Stomach smooth muscle (tissue), 2 donors: ENCODE data around the gene CHKB.
"Not testable (repeated sequence)": the region's sequence is repeated elsewhere in the genome, so short reads cannot be mapped to it uniquely, and the experiment has no call there.

ENCODE experiments used
- H3K27ac ChIP-seq: one replicate; pipeline ENCODE4 v1.7.0; 2013; ENCODE audit warnings: mild to moderate bottlenecking, low read length, inconsistent platforms
- H3K27me3 ChIP-seq, 2 donors: one replicate each; pipeline ENCODE4 v1.7.0; 2013; ENCODE audit warnings: low read length in 2 of 2; ENCODE audit not compliant: insufficient read depth in 2 of 2, control insufficient read depth in 1 of 2
- H3K36me3 ChIP-seq, 2 donors: one replicate each; pipeline ENCODE4 v1.7.0; 2013; ENCODE audit warnings: low read length in 2 of 2; ENCODE audit not compliant: control insufficient read depth in 2 of 2, insufficient read depth in 2 of 2
- H3K4me1 ChIP-seq: one replicate; pipeline ENCODE4 v1.7.0; 2013; ENCODE audit warnings: low read length; ENCODE audit not compliant: control insufficient read depth, insufficient read depth
- H3K4me3 ChIP-seq, 2 donors: one replicate each; pipeline ENCODE4 v1.7.0; 2013; ENCODE audit warnings: low read length in 2 of 2
- H3K9ac ChIP-seq, 2 donors: one replicate each; pipeline ENCODE4 v1.7.0; 2013; ENCODE audit warnings: low read length in 2 of 2, mild to moderate bottlenecking in 1 of 2
- H3K9me3 ChIP-seq, 2 donors: one replicate each; pipeline ENCODE4 v1.7.0; 2013; ENCODE audit warnings: low read length in 2 of 2; ENCODE audit not compliant: control insufficient read depth in 2 of 2
- donor health status: healthy.
- donor health status: Pancreatic carcinoma.

Gene CHKB

DNA sequence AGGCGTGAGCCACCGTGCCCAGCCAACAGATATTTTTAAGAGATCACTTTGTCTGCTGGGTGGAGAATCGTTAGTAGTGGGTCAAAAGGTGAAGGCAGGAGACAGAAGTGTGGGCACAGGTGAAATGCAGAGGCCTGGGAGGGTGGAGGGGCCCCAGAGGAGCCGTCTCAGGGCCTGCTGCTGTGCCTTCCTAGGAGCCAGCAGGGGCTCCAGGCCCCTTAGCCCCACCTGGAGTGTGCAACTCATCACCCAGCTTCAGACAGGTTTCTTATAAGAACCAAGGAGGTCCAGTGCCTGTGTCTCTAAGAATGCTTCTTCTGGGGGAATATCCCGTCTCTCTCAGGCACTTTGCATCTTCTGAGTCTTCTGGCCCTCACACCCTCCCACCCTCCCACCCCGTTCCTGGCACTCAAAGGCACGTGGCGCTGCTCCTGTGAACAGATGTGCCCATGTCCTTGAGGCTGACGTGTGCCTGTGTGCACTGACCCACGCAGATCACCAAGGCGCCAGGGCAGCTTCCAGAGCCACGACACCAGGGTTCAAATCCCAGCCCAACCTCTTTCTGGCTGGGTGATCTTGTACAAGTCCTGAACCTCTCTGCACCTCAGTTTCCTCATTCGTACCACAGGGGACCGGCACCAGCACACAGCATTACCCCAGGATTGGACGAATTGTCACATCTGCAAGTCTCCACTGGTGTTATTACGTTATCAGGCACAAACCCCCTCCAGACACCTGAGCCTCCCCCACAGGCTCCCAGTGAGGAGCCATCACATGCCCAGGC, 41.9 kb upstream of the CHKB start:
- no peaks in the 10 kb centered on the region for H3K9me3 ChIP-seq
- H3K36me3 ChIP-seq, result no peaks in the 10 kb centered on the region
- H3K9ac ChIP-seq, result no peak overlapping the region
- H3K4me1 ChIP-seq, result peaks cover 20% of the 10 kb centered on the region
- H3K4me3 ChIP-seq, result no peak overlapping the region
- H3K27me3 ChIP-seq, result peaks cover 14 to 22% of the 10 kb centered on the region in 2 donors
- no peak overlapping the region for H3K27ac ChIP-seq

DNA sequence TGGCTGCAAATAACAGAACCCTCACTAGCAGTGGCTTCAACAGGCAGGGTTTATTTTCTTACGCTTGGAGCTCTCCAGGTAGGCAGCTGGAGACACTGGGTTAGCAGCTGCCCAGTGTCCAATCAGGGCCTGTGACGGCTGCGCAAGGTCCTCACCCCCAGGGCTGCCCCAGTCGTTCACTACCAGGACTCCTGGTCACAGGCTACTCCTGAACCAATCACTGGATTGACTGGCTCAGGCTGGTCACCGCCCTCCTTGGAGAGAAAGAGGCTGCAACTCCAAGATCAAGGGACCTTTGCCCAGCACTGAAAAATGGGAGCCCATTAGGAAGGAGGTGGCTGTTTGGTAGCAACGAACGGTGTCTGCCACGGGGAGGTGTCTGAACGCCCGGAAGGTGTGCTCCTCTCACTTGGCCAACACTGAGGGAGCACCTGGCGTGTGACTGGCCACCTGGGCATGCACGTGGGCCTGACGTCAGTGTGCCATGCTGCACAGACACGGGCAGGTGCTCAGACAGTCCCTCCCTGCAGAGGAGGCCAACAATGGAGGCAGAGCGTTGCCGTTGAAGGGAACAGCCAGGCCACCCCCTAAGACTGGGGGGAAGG, 40.2 kb upstream of the CHKB start:
- H3K4me3 ChIP-seq, result no peak overlapping the region
- H3K4me1 ChIP-seq, result peaks cover 11% of the 10 kb centered on the region
- H3K9me3 ChIP-seq, result no peaks in the 10 kb centered on the region
- H3K27ac ChIP-seq, result no peak overlapping the region
- no peaks in the 10 kb centered on the region for H3K36me3 ChIP-seq
- H3K27me3 ChIP-seq, result peaks cover 15 to 22% of the 10 kb centered on the region in 2 donors
- H3K9ac ChIP-seq, result peak overlapping the region in 1 of 2 donors; percentile 21

DNA sequence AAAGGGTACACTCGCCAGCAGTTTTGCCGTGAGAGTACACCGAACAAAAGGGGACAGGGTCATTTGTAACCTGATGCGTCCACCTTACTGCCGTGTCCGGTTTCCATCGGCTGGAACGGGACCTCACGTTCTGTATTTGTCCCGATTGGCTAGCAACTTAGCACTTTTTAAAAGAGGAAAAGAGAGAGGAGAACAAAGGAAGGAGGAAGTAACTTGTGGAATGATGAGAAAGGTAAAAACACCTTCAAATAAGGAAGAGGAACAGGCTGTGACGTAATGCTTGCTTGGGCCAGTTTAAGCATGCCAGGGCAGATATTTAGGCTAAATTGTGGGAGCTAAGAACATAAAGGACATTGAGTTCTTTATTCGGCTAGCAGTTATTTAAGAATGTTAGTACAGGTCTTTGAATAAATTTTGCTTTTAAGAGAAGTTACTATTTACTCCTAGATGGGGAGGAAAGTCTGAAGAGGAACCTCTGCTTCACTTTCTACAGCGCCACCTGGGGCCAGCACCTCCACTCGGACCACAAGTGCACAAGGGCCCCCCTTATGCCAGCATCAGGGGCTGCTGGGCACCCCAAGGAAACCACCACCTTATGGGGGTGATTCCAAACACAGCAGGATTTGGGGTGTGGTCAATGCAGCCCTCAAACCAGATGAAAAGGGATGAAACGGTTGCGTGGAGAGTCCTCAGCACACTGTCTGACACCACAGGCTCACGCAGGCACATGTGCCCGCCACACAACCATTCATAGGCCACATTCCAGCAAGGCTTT, 39.5 kb upstream of the CHKB start:
- no peaks in the 10 kb centered on the region for H3K36me3 ChIP-seq
- no peak overlapping the region for H3K27ac ChIP-seq
- H3K9ac ChIP-seq, result peak overlapping the region in 1 of 2 donors; percentile 21
- H3K4me3 ChIP-seq, result no peak overlapping the region
- H3K27me3 ChIP-seq, result peaks cover 15 to 22% of the 10 kb centered on the region in 2 donors
- peaks cover 7% of the 10 kb centered on the region for H3K4me1 ChIP-seq
- H3K9me3 ChIP-seq, result no peaks in the 10 kb centered on the region

DNA sequence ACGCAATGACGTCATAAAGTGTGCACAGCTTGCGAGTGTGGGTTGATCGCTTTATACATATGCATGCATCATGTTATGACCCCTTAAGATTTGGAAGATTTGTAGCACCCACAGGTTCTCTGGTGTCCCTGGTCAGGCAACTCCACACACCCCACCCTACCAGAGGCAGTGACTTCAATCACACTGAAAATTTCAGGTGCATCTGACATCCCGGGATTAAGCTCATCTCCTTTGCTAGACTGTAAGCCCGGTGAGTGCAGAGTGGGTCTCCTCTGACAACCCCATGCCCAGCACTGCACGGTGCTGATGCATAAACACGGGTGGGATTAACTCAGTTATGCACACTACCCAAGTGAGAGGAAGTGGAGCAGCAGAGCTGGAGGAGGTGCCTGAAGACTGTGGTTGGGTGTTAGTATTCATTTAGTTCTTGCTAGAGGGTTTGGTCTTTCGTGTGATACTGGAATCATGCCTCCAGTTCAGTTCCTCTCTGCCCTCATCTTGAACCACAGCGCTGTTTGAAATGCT, 38.8 kb upstream of the CHKB start:
- H3K27me3 ChIP-seq, result peaks cover 15 to 22% of the 10 kb centered on the region in 2 donors
- no peaks in the 10 kb centered on the region for H3K36me3 ChIP-seq
- H3K9ac ChIP-seq, result no peak overlapping the region
- H3K4me1 ChIP-seq, result peaks cover 7% of the 10 kb centered on the region
- H3K4me3 ChIP-seq, result no peak overlapping the region
- no peak overlapping the region for H3K27ac ChIP-seq
- H3K9me3 ChIP-seq, result no peaks in the 10 kb centered on the region

DNA sequence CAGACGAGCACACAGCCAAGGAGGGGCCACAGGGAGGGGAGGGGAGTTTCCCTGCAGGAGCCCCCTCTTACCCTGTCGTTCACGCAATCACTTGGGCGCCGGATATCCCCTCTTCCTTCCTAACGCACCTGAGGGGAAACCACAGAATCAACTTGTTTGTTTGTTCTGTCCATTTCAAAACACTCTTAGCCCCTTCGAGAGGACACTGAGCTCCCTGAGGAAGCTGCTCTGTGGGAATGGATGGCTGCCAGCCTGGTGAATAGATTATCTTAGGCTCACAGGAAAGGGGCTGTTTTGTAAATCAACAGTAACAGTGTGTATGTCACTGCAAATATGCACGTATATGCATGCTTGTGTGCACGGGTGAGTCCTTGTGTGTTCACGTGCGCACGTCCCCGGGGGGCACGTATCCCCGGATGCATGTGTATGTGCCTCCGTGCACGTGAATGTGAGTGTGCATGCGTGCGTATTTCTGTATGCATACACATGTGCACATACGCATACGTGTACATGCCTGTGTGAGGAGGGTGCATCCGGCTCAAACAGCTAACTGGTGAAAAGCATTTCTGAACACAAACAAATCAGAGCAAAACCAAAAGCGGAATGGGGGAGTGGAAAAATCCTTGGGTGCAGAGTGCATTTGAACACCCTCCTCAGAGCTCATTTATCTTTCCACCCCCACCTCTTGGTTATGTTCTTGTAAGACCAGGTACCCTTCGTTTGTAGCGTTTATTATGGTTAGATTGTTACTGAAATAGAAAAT, 38.1 kb upstream of the CHKB start:
- H3K4me3 ChIP-seq, result peak overlapping the region; percentile 14 to 29
- no peaks in the 10 kb centered on the region for H3K9me3 ChIP-seq
- H3K27ac ChIP-seq, result no peak overlapping the region
- no peak overlapping the region for H3K9ac ChIP-seq
- H3K4me1 ChIP-seq, result peaks cover 7% of the 10 kb centered on the region
- H3K27me3 ChIP-seq, result peaks cover 15 to 22% of the 10 kb centered on the region in 2 donors
- H3K36me3 ChIP-seq, result no peaks in the 10 kb centered on the region

DNA sequence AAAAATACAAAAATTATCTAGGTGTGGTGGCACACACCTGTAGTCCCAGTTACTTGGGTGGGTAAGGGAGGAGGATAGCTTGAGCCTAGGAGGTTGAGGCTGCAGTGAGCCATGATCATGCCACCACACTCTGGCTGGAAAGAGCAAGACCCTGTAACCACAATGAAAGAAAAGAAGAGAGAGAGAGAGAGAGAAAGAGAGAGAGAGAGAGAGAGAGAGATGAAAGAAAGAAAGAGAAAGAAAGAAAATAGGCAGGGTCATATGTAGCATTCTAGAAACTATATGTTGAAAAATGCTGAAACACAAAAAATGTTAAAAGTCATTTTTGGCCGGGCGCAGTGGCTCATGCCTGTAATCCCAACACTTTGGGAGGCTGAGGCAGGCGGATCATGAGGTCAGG, 31.6 kb upstream of the CHKB start:
- not testable (repeated sequence) for H3K9me3 ChIP-seq, H3K4me3 ChIP-seq, H3K27ac ChIP-seq, H3K9ac ChIP-seq, H3K4me1 ChIP-seq, H3K36me3 ChIP-seq
- H3K27me3 ChIP-seq, result peaks cover 13 to 17% of the 10 kb centered on the region in 2 donors

DNA sequence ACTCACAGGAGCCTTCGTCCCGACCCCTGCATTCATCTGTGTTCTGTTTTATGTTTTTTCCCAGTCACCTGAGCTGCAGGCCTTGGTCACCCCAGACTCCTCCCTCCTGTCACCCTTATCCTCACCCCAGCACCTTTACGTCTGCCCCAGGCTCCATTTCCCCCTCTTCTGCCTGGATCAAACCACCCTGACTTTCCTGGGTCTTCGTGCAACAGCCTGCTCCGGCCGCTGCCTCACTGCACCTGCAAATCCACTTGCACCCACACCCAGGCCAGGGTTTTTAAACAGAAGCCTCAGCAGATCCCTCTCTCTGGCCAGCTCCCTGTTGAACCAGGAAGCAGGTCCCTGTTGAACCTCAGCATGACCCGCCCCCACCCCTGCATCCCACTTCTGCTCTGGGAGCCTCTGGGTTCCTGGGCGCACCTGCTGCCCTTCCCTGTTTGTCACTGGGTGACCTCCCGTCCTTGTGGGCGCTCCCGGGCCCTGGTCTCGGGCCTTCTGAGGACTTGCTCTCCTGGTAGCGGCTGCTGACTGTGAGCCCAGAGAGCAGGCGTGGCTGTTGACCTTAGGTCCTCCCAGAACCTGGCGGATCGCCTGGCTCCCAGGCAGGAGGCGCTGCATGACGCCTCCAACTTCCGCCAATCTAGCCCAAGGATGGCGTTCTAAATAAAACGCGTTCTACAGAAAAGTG, 30.8 kb upstream of the CHKB start:
- H3K36me3 ChIP-seq, result no peaks in the 10 kb centered on the region
- H3K4me3 ChIP-seq, result no peak overlapping the region
- H3K27me3 ChIP-seq, result peaks cover 13 to 19% of the 10 kb centered on the region in 2 donors
- H3K27ac ChIP-seq, result no peak overlapping the region
- no peaks in the 10 kb centered on the region for H3K9me3 ChIP-seq
- H3K9ac ChIP-seq, result no peak overlapping the region
- H3K4me1 ChIP-seq, result no peaks in the 10 kb centered on the region

DNA sequence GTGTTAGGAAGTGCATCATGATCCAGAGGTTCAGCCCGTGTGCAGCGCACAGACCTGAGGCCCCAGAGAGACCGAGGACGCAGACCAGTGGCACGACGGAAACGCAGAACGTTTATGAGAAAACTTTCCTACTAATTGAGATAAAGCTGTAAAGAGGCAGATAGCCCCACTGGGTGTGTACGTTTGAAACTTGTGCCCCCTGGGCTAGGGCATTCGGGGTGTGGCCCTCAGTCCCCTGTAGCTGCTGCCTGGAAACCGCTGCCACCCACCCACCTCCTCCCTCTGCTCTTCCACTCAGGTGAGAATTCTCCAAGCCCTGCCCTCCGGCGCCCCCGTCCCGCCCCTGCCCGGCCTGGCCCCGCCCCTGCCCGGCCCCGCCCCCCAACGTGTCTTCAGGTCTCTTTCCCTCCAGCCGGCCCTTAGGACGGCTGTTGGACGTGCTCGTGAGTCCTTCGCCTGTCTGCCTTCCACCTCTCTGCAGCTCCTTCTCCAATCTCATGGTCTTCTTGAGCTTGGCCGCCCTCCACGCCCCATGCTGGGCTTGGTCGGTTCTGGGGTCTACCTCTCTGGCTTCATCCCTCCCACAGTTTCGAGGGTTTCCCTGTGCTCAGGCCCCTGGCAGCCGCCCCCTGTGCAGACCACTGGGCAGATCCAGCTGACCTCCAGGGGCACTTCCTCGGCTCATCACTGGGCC, 30.0 kb upstream of the CHKB start:
- Histone ChIP-seq H3K27ac (no peak overlapping the region), H3K36me3 (no peaks in the 10 kb centered on the region), H3K4me1 (no peaks in the 10 kb centered on the region), H3K27me3 (peaks cover 13 to 19% of the 10 kb centered on the region in 2 donors), H3K4me3 (no peak overlapping the region), H3K9me3 (no peaks in the 10 kb centered on the region), H3K9ac (no peak overlapping the region)

DNA sequence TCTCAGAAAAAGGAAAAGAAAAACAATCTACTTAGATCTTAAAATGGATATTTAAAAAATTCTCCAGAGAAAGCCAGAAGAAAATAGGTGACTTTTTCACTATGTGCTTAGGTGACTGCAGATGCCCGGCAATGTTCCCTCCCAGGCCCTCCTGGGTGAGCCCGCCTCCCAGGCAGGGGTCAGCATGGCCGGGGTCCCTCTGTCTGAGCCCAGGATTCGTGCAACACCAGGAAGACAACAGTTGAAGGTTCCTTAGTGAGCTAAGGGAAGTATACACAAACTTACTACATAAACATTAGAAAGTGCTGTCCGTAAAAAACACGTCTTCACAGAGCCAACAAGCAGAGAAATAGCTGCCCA, 29.5 kb upstream of the CHKB start:
- H3K9ac ChIP-seq, result no peak overlapping the region
- peaks cover 17 to 19% of the 10 kb centered on the region in 2 donors for H3K27me3 ChIP-seq
- no peak overlapping the region for H3K4me3 ChIP-seq
- H3K4me1 ChIP-seq, result no peaks in the 10 kb centered on the region
- H3K27ac ChIP-seq, result no peak overlapping the region
- H3K9me3 ChIP-seq, result no peaks in the 10 kb centered on the region
- no peaks in the 10 kb centered on the region for H3K36me3 ChIP-seq
